Measurements from ENCODE around the gene GNAT1.

The GNAT1 gene

GRCh38 chr3:50163572-50164455 lies 27.6 kb upstream of the GNAT1 start:
- DNase-seq, result no peak

- no peak for DNase-seq
These were observed 26.9 kb upstream of the GNAT1 start for GRCh38 chr3:50164481-50164880.

GRCh38 chr3:50164984-50165909 lies 26.2 kb upstream of the GNAT1 start:
- DNase-seq, result no peak

GRCh38 chr3:50165910-50166538 lies 25.4 kb upstream of the GNAT1 start:
- no peak for DNase-seq

- DNase-seq, result no peak
These were observed 24.8 kb upstream of the GNAT1 start for GRCh38 chr3:50166620-50167019.

GRCh38 chr3:50167069-50167840 lies 24.2 kb upstream of the GNAT1 start:
- no peak for DNase-seq

- DNase-seq, result no peak
These were observed 23.6 kb upstream of the GNAT1 start for GRCh38 chr3:50167841-50168209.

GRCh38 chr3:50168388-50168787 lies 23.0 kb upstream of the GNAT1 start:
- DNase-seq, result no peak

GRCh38 chr3:50168791-50169190 lies 22.6 kb upstream of the GNAT1 start:
- DNase-seq, result no peak

GRCh38 chr3:50169232-50169832 lies 22.1 kb upstream of the GNAT1 start:
- DNase-seq, result no peak

- DNase-seq, result no peak
These were observed 21.6 kb upstream of the GNAT1 start for GRCh38 chr3:50169858-50170257.

- no peak for DNase-seq
These were observed 20.7 kb upstream of the GNAT1 start for GRCh38 chr3:50170689-50171088.

GRCh38 chr3:50171540-50172301 lies 19.7 kb upstream of the GNAT1 start:
- DNase-seq, result no peak

GRCh38 chr3:50172626-50173220 lies 18.7 kb upstream of the GNAT1 start:
- DNase-seq, result no peak

- DNase-seq, result no peak
These were observed 17.5 kb upstream of the GNAT1 start for GRCh38 chr3:50173685-50174516.

- DNase-seq, result no peak
These were observed 16.9 kb upstream of the GNAT1 start for GRCh38 chr3:50174517-50174895.

- DNase-seq, result no peak
These were observed 16.4 kb upstream of the GNAT1 start for GRCh38 chr3:50174947-50175524.

GRCh38 chr3:50177346-50177745 lies 14.1 kb upstream of the GNAT1 start:
- no peak for DNase-seq

- no peak for DNase-seq
These were observed 11.7 kb upstream of the GNAT1 start for GRCh38 chr3:50179710-50180109.

- DNase-seq, result no peak
These were observed 9.4 kb upstream of the GNAT1 start for GRCh38 chr3:50181985-50182384.

Measured in NCI-H2227 treated with DMSO at 0.1 percent for 48 hours (cell line).